ENCODE results near the gene RDH14.
A peak's percentile ranks its signal among the peaks of the same experiment; 100 is the strongest.

GRCh38 chr2:18559531-18560030 is 872 bp downstream of the RDH14 start:
- TF ChIP-seq CTCF (IDR thresholded peaks at IDR 0.05; ENCODE audit: low read depth, low read length, missing input control) (no peak), ZBTB33 (IDR thresholded peaks at IDR 0.05) (no peak), JUND (IDR thresholded peaks at IDR 0.05) (no peak), MAX (IDR thresholded peaks at IDR 0.05) (no peak), YY1 (IDR thresholded peaks at IDR 0.05) (peak; percentile 13), GABPA (IDR thresholded peaks at IDR 0.05 in 1 of 2, conservative IDR thresholded peaks at IDR 0.05 in 1 of 2) (peak in 1 of 2 donors; percentile 3)
